HUES64 (cell line): ENCODE results near the gene RPL29.
"Not testable (repeated sequence)": the region's sequence is repeated elsewhere in the genome, so short reads cannot be mapped to it uniquely, and the experiment has no call there.

Experiments
- H3K27ac ChIP-seq: 2 replicates; pipeline ENCODE4 v1.7.0; 2013; ENCODE audit warnings: low read depth, low read length, inconsistent platforms
- H3K27me3 ChIP-seq: 2 replicates; pipeline ENCODE4 v1.6.1; 2013; ENCODE audit warnings: mild to moderate bottlenecking, low read length; ENCODE audit not compliant: insufficient read depth
- H3K36me3 ChIP-seq: 2 replicates; pipeline ENCODE4 v1.6.1; 2013; ENCODE audit warnings: mild to moderate bottlenecking, low read length; ENCODE audit not compliant: insufficient read depth
- H3K4me1 ChIP-seq: 2 replicates; pipeline ENCODE4 v1.6.1; 2013; ENCODE audit warnings: mild to moderate bottlenecking, low read length, moderate library complexity; ENCODE audit not compliant: insufficient read depth
- H3K4me3 ChIP-seq: 2 replicates; pipeline ENCODE4 v1.5.1; 2013; ENCODE audit warnings: mild to moderate bottlenecking, low read length, moderate library complexity
- H3K9ac ChIP-seq: 2 replicates; pipeline ENCODE4 v1.6.1; 2013; ENCODE audit warnings: mild to moderate bottlenecking, low read depth, low read length
- H3K9me3 ChIP-seq: 2 replicates; pipeline ENCODE4 v1.6.1; 2013; ENCODE audit warnings: low read depth, low read length; ENCODE audit not compliant: insufficient read depth
- WGBS: fragments of 150-250, 120-280 bp; methylation state at CpG from one replicate; pipeline ENCODE4 v1.1.7; 2013; ENCODE audit warnings: missing lambda C conversion rate; 5-methylcytosine and 5-hydroxymethylcytosine counted together

RPL29 gene

GRCh38 chr3:52004163-52004787, 8.6 kb upstream of the RPL29 start:
- no peaks in the 10 kb centered on the region for H3K9me3 ChIP-seq
- no peaks in the 10 kb centered on the region for H3K36me3 ChIP-seq
- no peak overlapping the region for H3K4me3 ChIP-seq
- peaks cover 23% of the 10 kb centered on the region for H3K4me1 ChIP-seq
- H3K9ac ChIP-seq, result no peak overlapping the region
- 38% methylated on average over 16 of the region's 16 CpGs for WGBS
- H3K27ac ChIP-seq, result no peak overlapping the region; the same call in 1 of the 2 replicates
- no peaks in the 10 kb centered on the region for H3K27me3 ChIP-seq

GRCh38 chr3:52002748-52003147, 7.1 kb upstream of the RPL29 start:
- Histone ChIP-seq H3K27ac (no peak overlapping the region), H3K9ac (no peak overlapping the region)
- WGBS, result 60% methylated on average over 5 of the region's 6 CpGs

GRCh38 chr3:52001443-52001974, 5.8 kb upstream of the RPL29 start:
- H3K9ac ChIP-seq, result no peak overlapping the region
- H3K36me3 ChIP-seq, result no peaks in the 10 kb centered on the region
- H3K4me3 ChIP-seq, result no peak overlapping the region
- no peak overlapping the region for H3K27ac ChIP-seq
- H3K27me3 ChIP-seq, result no peaks in the 10 kb centered on the region
- no peaks in the 10 kb centered on the region for H3K9me3 ChIP-seq
- 3% methylated on average over 18 of the region's 18 CpGs for WGBS
- peaks cover 30% of the 10 kb centered on the region for H3K4me1 ChIP-seq

More at GRCh38 chr3:52002748-52003147, 7.1 kb upstream of the RPL29 start:
- no peaks in the 10 kb centered on the region for H3K9me3 ChIP-seq
- H3K4me1 ChIP-seq, result peaks cover 28% of the 10 kb centered on the region
- no peaks in the 10 kb centered on the region for H3K27me3 ChIP-seq
- H3K36me3 ChIP-seq, result no peaks in the 10 kb centered on the region
- H3K4me3 ChIP-seq, result no peak overlapping the region

GRCh38 chr3:51999846-52000245, 4.2 kb upstream of the RPL29 start:
- H3K4me3 ChIP-seq, result no peak overlapping the region
- no peaks in the 10 kb centered on the region for H3K27me3 ChIP-seq
- no peaks in the 10 kb centered on the region for H3K9me3 ChIP-seq
- peaks cover 19% of the 10 kb centered on the region; the same call in 1 of the 2 replicates for H3K4me1 ChIP-seq
- H3K36me3 ChIP-seq, result peaks cover 4% of the 10 kb centered on the region
- H3K27ac ChIP-seq, result no peak overlapping the region
- no peak overlapping the region for H3K9ac ChIP-seq
- WGBS, result 89% methylated on average over 2 of the region's 2 CpGs

- Histone ChIP-seq H3K9me3 (no peaks in the 10 kb centered on the region), H3K4me3 (no peak overlapping the region), H3K27ac (no peak overlapping the region), H3K9ac (no peak overlapping the region), H3K4me1 (peaks cover 23% of the 10 kb centered on the region; the same call in 1 of the 2 replicates), H3K27me3 (no peaks in the 10 kb centered on the region), H3K36me3 (peaks cover 15% of the 10 kb centered on the region)
- 89% methylated on average over 7 of the region's 7 CpGs for WGBS
Measured at GRCh38 chr3:51998774-51999173, 3.1 kb upstream of the RPL29 start.

GRCh38 chr3:51997935-51998596, 2.4 kb upstream of the RPL29 start:
- Histone ChIP-seq H3K27ac (no peak overlapping the region), H3K9ac (no peak overlapping the region), H3K4me1 (peaks cover 23% of the 10 kb centered on the region; the same call in 1 of the 2 replicates), H3K9me3 (no peaks in the 10 kb centered on the region), H3K4me3 (no peak overlapping the region), H3K36me3 (peaks cover 21% of the 10 kb centered on the region), H3K27me3 (no peaks in the 10 kb centered on the region)
- 46% methylated on average over 6 of the region's 7 CpGs for WGBS

GRCh38 chr3:51997172-51997571, 1.5 kb upstream of the RPL29 start:
- Histone ChIP-seq H3K27ac (no peak overlapping the region), H3K4me3 (no peak overlapping the region), H3K9me3 (no peaks in the 10 kb centered on the region), H3K36me3 (peaks cover 29% of the 10 kb centered on the region), H3K9ac (no peak overlapping the region), H3K27me3 (no peaks in the 10 kb centered on the region), H3K4me1 (peaks cover 19% of the 10 kb centered on the region; the same call in 1 of the 2 replicates)
- 91% methylated on average over 2 of the region's 2 CpGs for WGBS

- WGBS, result 88% methylated on average over 2 of the region's 2 CpGs
- H3K4me1 ChIP-seq, result peaks cover 17% of the 10 kb centered on the region; the same call in 1 of the 2 replicates
- peak overlapping the region; percentile 84 for H3K4me3 ChIP-seq
- peak overlapping the region; percentile 98 for H3K9ac ChIP-seq
- no peaks in the 10 kb centered on the region for H3K27me3 ChIP-seq
- no peaks in the 10 kb centered on the region for H3K9me3 ChIP-seq
- H3K27ac ChIP-seq, result peak overlapping the region; percentile 86
- H3K36me3 ChIP-seq, result peaks cover 39% of the 10 kb centered on the region
Measured at GRCh38 chr3:51994530-51994929, 1.2 kb downstream of the RPL29 start.

- Histone ChIP-seq H3K36me3 (peaks cover 39% of the 10 kb centered on the region), H3K4me1 (peaks cover 17% of the 10 kb centered on the region; the same call in 1 of the 2 replicates)
- H3K27ac ChIP-seq, H3K9ac ChIP-seq, H3K4me3 ChIP-seq, H3K27me3 ChIP-seq, H3K9me3 ChIP-seq: not testable (repeated sequence)
- 88% methylated on average over 7 of the region's 13 CpGs for WGBS
Measured at GRCh38 chr3:51993657-51994056, 2.0 kb downstream of the RPL29 start.

GRCh38 chr3:51992017-51992682, 3.5 kb downstream of the RPL29 start:
- Histone ChIP-seq H3K27me3 (no peaks in the 10 kb centered on the region), H3K9me3 (no peaks in the 10 kb centered on the region), H3K4me3 (no peak overlapping the region), H3K4me1 (peaks cover 15% of the 10 kb centered on the region; the same call in 1 of the 2 replicates), H3K36me3 (peaks cover 39% of the 10 kb centered on the region), H3K27ac (peak overlapping the region; percentile 24; the same call in 1 of the 2 replicates), H3K9ac (no peak overlapping the region)
- WGBS, result 92% methylated on average over 3 of the region's 3 CpGs

- not testable (repeated sequence) for H3K9me3 ChIP-seq, H3K4me3 ChIP-seq, H3K27ac ChIP-seq, H3K27me3 ChIP-seq, H3K9ac ChIP-seq
- peaks cover 39% of the 10 kb centered on the region for H3K36me3 ChIP-seq
- peaks cover 15% of the 10 kb centered on the region; the same call in 1 of the 2 replicates for H3K4me1 ChIP-seq
- 94% methylated on average over 38 of the region's 38 CpGs for WGBS
Measured at GRCh38 chr3:51990501-51990971, 5.2 kb downstream of the RPL29 start.
